PC-3 (cell line): Measurements from ENCODE around the gene ZBTB12. TPM values are rescaled to one million over a fixed set of nuclear protein-coding genes. Genes with fewer than 3 reads are reported as not detected.

Experiments used
- ATAC-seq: fragments of 200-7000 bp; cut with Tn5 transposase; 2 replicates; pipeline ENCODE4 v1.9.1; 2020; ENCODE audit warnings: mild to moderate bottlenecking, moderate library complexity
- BruUV-seq: library from RNA; stranded (reverse); fragments of 400-500 nt; replicated peaks from 2 replicates; lab custom pipeline; 2021; lab: Mats Ljungman, UMichigan
- CTCF ChIA-PET: fragments of 300-600 bp; sonication (Branson Sonifier 250); formaldehyde crosslinking; loops from one replicate; lab custom pipeline; 2022; ENCODE audit warnings: antibody characterized with exemption; lab: Charles Lee
- POLR2A ChIA-PET: fragments of 300-600 bp; sonication (Branson Sonifier 250); formaldehyde crosslinking; loops from one replicate; lab custom pipeline; 2022; ENCODE audit warnings: antibody characterized with exemption; ENCODE audit not compliant: unreplicated experiment; lab: Charles Lee
- DNase-seq: peaks from one replicate; pipeline ENCODE4 v3.0.0-alpha.2; 2015
- H2AFZ ChIP-seq: fragments of 300-600 bp; sonication (generic); 2 replicates; pipeline ENCODE4 v1.6.0; 2016; ENCODE audit warnings: antibody characterized with exemption, low read length
- H3F3A ChIP-seq: fragments of 300-600 bp; sonication (generic); one replicate; pipeline ENCODE4 v1.6.0; 2017; ENCODE audit warnings: antibody characterized with exemption, low read length, control low read depth, mild to moderate bottlenecking; ENCODE audit not compliant: unreplicated experiment
- H3K27ac ChIP-seq: fragments of 300-600 bp; sonication (generic); 2 replicates; pipeline ENCODE4 v1.5.1; 2016; ENCODE audit warnings: mild to moderate bottlenecking, low read length
- H3K27me3 ChIP-seq: fragments of 300-600 bp; sonication (generic); 2 replicates; pipeline ENCODE4 v1.6.1; 2016; ENCODE audit warnings: low read length, mixed read lengths
- H3K36me3 ChIP-seq: fragments of 300-600 bp; sonication (generic); 2 replicates; pipeline ENCODE4 v1.6.1; 2016; ENCODE audit warnings: low read depth, mixed run types, low read length, mixed read lengths
- H3K4me1 ChIP-seq: fragments of 300-600 bp; sonication (generic); 2 replicates; pipeline ENCODE4 v1.5.1; 2016; ENCODE audit warnings: low read length; ENCODE audit not compliant: insufficient read depth
- H3K4me2 ChIP-seq: fragments of 300-600 bp; sonication (generic); 2 replicates; pipeline ENCODE4 v1.6.0; 2016; ENCODE audit warnings: low read length
- H3K4me3 ChIP-seq: fragments of 300-600 bp; sonication (generic); 2 replicates; pipeline ENCODE4 v1.5.1; 2016; ENCODE audit warnings: mild to moderate bottlenecking, low read length, mixed read lengths
- H3K79me2 ChIP-seq: fragments of 300-600 bp; sonication (generic); 2 replicates; pipeline ENCODE4 v1.6.1; 2017; ENCODE audit warnings: low read length, mixed read lengths
- H3K9ac ChIP-seq: fragments of 300-600 bp; sonication (generic); 2 replicates; pipeline ENCODE4 v1.6.0; 2016; ENCODE audit warnings: mild to moderate bottlenecking, low read length
- H3K9me2 ChIP-seq: fragments of 300-600 bp; sonication (generic); replicated peaks from 2 replicates; pipeline ENCODE4 v1.6.1; 2016; ENCODE audit warnings: mixed run types, low read length, mixed read lengths
- H3K9me3 ChIP-seq: fragments of 300-600 bp; sonication (generic); 2 replicates; pipeline ENCODE4 v1.6.1; 2016; ENCODE audit warnings: low read length, mixed read lengths
- H4K20me1 ChIP-seq: fragments of 300-600 bp; sonication (generic); 2 replicates; pipeline ENCODE4 v1.6.1; 2016; ENCODE audit warnings: low read length, mixed read lengths
- CTCF ChIP-seq: fragments of 300-600 bp; sonication (generic); conservative IDR thresholded peaks from 2 replicates; pipeline ENCODE4 v1.5.1; 2017; ENCODE audit warnings: antibody characterized with exemption, low read depth, mild to moderate bottlenecking, low read length
- EZH2 ChIP-seq: fragments of 300-600 bp; sonication (generic); IDR thresholded peaks from one replicate; pipeline ENCODE4 v1.6.1; 2017; ENCODE audit warnings: antibody characterized with exemption, mild to moderate bottlenecking, low read length; ENCODE audit not compliant: unreplicated experiment
- EZH2phosphoT487 ChIP-seq: fragments of 300-600 bp; sonication (generic); IDR thresholded peaks from 2 replicates; pipeline ENCODE4 v1.6.1; 2018; ENCODE audit warnings: mild to moderate bottlenecking, antibody characterized with exemption, low read length, borderline replicate concordance
- intact Hi-C: fragments of 100-400 bp; cut with micrococcal nuclease; formaldehyde crosslinking; loops from 2 replicates; pipeline ENCODE4 v1.9.0; 2023
- total RNA-seq: library from RNA; depleted of rRNA; stranded (reverse); fragments of >200 nt; gene quantifications from 2 replicates; pipeline ENCODE4 v1.2.3, GENCODE V29; 2014

The ZBTB12 gene
- total RNA-seq, 1 experiment from 2014 or later: 5.4 TPM

- Histone ChIP-seq H3K36me3 (peaks cover 11% of the 10 kb centered on the region), H3K79me2 (no peaks in the 10 kb centered on the region), H3F3A (no peaks in the 10 kb centered on the region), H3K27me3 (no peaks in the 10 kb centered on the region), H3K4me3 (no peak overlapping the region), H3K27ac (peak overlapping the region; percentile 44; the same call in 1 of the 2 replicates), H3K4me1 (peaks cover 40% of the 10 kb centered on the region), H3K4me2 (no peak overlapping the region), H3K9me2 (no peaks in the 10 kb centered on the region), H3K9me3 (no peaks in the 10 kb centered on the region), H2AFZ (no peak overlapping the region), H4K20me1 (no peaks in the 10 kb centered on the region), H3K9ac (no peak overlapping the region)
- DNase-seq: no peak
- POLR2A ChIA-PET: interaction anchor here (0.6 to 0.7 kb wide), 2 partner anchors 9 to 254 kb away, joined by 3 read pairs; partner anchors contain the start of gene FKBPL
- ATAC-seq: no peak
- CTCF ChIA-PET: interaction anchor here (0.6 kb wide), 1 partner anchor 1348 kb away, joined by 3 read pairs; no protein-coding TSS in a partner anchor
- TF ChIP-seq EZH2: no peak
- no peak for TF ChIP-seq EZH2phosphoT487
- no peak for TF ChIP-seq CTCF
- BruUV-seq: no TSS peak
- intact Hi-C loops: no loop called here
These were observed 26.0 kb downstream of the ZBTB12 start for GRCh38 chr6:31875877-31876276.

GRCh38 chr6:31874836-31875572 lies 26.9 kb downstream of the ZBTB12 start:
- no peaks in the 10 kb centered on the region for H4K20me1 ChIP-seq
- no peaks in the 10 kb centered on the region for H3K27me3 ChIP-seq
- TF ChIP-seq EZH2 (no peak), EZH2phosphoT487 (no peak), CTCF (no peak)
- ATAC-seq: peak; percentile 35
- intact Hi-C loops: no loop called here
- BruUV-seq: no TSS peak
- DNase-seq: peak; percentile 27
- CTCF ChIA-PET: interaction anchor here (0.6 kb wide), 2 partner anchors 509 to 1347 kb away, joined by 3 read pairs; no protein-coding TSS in a partner anchor
- 0 out of 2 replicates have a peak overlapping the region, but pooled peaks have one; percentile 10 for H3K4me2 ChIP-seq
- H3K27ac ChIP-seq: peak overlapping the region; percentile 44
- H3F3A ChIP-seq: no peaks in the 10 kb centered on the region
- H3K36me3 ChIP-seq: peaks cover 5% of the 10 kb centered on the region
- no peak overlapping the region for H3K4me3 ChIP-seq
- no peaks in the 10 kb centered on the region for H3K79me2 ChIP-seq
- no peaks in the 10 kb centered on the region for H3K9me3 ChIP-seq
- POLR2A ChIA-PET: interaction anchor here (0.6 to 1.5 kb wide), 3 partner anchors 9 to 255 kb away, joined by 3 to 6 read pairs (median 3); partner anchors contain the start of gene FKBPL
- H2AFZ ChIP-seq: no peak overlapping the region
- peaks cover 40% of the 10 kb centered on the region for H3K4me1 ChIP-seq
- no peaks in the 10 kb centered on the region for H3K9me2 ChIP-seq
- no peak overlapping the region for H3K9ac ChIP-seq
